ENCODE data around the gene TOGARAM2. TPM values are rescaled to one million over a fixed set of nuclear protein-coding genes. Genes with fewer than 3 reads are reported as not detected.

TOGARAM2 gene
- total and polyA plus RNA-seq, 2 of the 13 experiments (the other 11 are each of a cell fraction or from before 2014, with no cell fraction given), result under 0.01 to 0.05 TPM

DNA sequence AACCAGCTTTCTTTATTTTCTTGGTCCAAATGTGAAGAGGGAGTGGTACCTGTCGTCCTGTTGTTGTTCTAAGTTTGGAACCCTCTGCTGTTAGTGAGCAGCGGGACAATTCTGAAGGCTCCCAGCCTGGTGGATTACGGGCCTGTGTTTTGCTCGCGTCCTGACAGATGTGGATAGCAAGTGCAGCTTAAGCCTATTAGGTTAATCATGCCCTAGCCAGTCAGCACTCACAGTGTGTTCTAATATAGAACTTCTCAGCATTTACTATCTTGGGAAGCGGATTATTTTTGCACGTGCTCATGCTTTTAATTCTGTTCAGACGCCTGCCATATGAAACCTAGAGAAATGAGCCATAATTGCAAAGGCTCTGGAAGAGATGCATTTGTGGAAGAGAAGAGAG is 93.3 kb downstream of the TOGARAM2 start, which contains the start of gene PCARE:
Gene PCARE, minus strand, starts transcription at position 113 of the 400 bp plus-strand sequence. CDS start 262 bp downstream, outside the sequence.
- Histone ChIP-seq H3K9me3 (ENCODE audit: low read length) (no peaks in the 10 kb centered on the region), H3K4me2 (ENCODE audit: low read depth, low read length) (no peak within 1 kb of the TSS), H3K27me3 (ENCODE audit: control insufficient read depth in 1 of 2, insufficient read depth in 2 of 2, low read length in 2 of 2) (peaks cover 7 to 68% of the 10 kb centered on the region in 2 experiments), H3K4me1 (ENCODE audit: insufficient read depth, low read length) (no peaks in the 10 kb centered on the region), H3K9ac (ENCODE audit: insufficient read depth, low read depth, low read length) (no peak within 1 kb of the TSS), H3K36me3 (replicated peaks in 1 of 2; ENCODE audit: control insufficient read depth in 1 of 2, insufficient read depth in 2 of 2, low read length in 2 of 2) (no peaks in the 10 kb centered on the region), H3K27ac (ENCODE audit: extremely low read length, insufficient read depth, low read length) (no peak within 1 kb of the TSS), H2AFZ (ENCODE audit: low read length) (no peak within 1 kb of the TSS), H3K79me2 (ENCODE audit: insufficient read depth, low read length) (no peaks in the 10 kb centered on the region), H3K4me3 (replicated peaks in 1 of 3; ENCODE audit: insufficient read depth in 1 of 3, low read depth in 2 of 3, low read length in 3 of 3) (no peak within 1 kb of the TSS), H4K20me1 (ENCODE audit: insufficient read depth, low read length) (no peaks in the 10 kb centered on the region)
- CTCF ChIA-PET (ENCODE audit: low intra/inter-chr PET ratio, low total read pairs), result no interaction called here
- BruUV-seq (replicated peaks), result no TSS peak
- no peak for FAIRE-seq
- TF ChIP-seq SPEN (CRISPR knock-in tag; IDR thresholded peaks at IDR 0.05; ENCODE audit: low read depth) (no peak), YEATS4 (CRISPR knock-in tag; IDR thresholded peaks at IDR 0.05; ENCODE audit: borderline replicate concordance) (no peak), NR2F1 (CRISPR knock-in tag; IDR thresholded peaks at IDR 0.05) (no peak), NCOR1 (IDR thresholded peaks at IDR 0.05; ENCODE audit: borderline replicate concordance, low read length) (no peak), ZNF431 (CRISPR knock-in tag; IDR thresholded peaks at IDR 0.05; ENCODE audit: borderline replicate concordance, low read depth) (no peak), SNAI1 (CRISPR knock-in tag; IDR thresholded peaks at IDR 0.05; ENCODE audit: borderline replicate concordance) (no peak), NFYC (CRISPR knock-in tag; IDR thresholded peaks at IDR 0.05) (no peak), ELF3 (CRISPR knock-in tag; IDR thresholded peaks at IDR 0.05) (no peak)
- TF ChIP-seq, protein P1, sequence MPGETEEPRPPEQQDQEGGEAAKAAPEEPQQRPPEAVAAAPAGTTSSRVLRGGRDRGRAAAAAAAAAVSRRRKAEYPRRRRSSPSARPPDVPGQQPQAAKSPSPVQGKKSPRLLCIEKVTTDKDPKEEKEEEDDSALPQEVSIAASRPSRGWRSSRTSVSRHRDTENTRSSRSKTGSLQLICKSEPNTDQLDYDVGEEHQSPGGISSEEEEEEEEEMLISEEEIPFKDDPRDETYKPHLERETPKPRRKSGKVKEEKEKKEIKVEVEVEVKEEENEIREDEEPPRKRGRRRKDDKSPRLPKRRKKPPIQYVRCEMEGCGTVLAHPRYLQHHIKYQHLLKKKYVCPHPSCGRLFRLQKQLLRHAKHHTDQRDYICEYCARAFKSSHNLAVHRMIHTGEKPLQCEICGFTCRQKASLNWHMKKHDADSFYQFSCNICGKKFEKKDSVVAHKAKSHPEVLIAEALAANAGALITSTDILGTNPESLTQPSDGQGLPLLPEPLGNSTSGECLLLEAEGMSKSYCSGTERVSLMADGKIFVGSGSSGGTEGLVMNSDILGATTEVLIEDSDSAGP (CRISPR knock-in tag; IDR thresholded peaks at IDR 0.05; ENCODE audit: borderline replicate concordance), result no peak
- TF ChIP-seq, protein P2, sequence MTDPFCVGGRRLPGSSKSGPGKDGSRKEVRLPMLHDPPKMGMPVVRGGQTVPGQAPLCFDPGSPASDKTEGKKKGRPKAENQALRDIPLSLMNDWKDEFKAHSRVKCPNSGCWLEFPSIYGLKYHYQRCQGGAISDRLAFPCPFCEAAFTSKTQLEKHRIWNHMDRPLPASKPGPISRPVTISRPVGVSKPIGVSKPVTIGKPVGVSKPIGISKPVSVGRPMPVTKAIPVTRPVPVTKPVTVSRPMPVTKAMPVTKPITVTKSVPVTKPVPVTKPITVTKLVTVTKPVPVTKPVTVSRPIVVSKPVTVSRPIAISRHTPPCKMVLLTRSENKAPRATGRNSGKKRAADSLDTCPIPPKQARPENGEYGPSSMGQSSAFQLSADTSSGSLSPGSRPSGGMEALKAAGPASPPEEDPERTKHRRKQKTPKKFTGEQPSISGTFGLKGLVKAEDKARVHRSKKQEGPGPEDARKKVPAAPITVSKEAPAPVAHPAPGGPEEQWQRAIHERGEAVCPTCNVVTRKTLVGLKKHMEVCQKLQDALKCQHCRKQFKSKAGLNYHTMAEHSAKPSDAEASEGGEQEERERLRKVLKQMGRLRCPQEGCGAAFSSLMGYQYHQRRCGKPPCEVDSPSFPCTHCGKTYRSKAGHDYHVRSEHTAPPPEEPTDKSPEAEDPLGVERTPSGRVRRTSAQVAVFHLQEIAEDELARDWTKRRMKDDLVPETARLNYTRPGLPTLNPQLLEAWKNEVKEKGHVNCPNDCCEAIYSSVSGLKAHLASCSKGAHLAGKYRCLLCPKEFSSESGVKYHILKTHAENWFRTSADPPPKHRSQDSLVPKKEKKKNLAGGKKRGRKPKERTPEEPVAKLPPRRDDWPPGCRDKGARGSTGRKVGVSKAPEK (CRISPR knock-in tag; IDR thresholded peaks at IDR 0.05; ENCODE audit: borderline replicate concordance), result no peak
- TF ChIP-seq, protein P3, sequence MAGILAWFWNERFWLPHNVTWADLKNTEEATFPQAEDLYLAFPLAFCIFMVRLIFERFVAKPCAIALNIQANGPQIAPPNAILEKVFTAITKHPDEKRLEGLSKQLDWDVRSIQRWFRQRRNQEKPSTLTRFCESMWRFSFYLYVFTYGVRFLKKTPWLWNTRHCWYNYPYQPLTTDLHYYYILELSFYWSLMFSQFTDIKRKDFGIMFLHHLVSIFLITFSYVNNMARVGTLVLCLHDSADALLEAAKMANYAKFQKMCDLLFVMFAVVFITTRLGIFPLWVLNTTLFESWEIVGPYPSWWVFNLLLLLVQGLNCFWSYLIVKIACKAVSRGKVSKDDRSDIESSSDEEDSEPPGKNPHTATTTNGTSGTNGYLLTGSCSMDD (CRISPR knock-in tag; IDR thresholded peaks at IDR 0.05), result no peak
- POLR2A ChIA-PET, result no interaction called here
- in situ Hi-C loops (cut with HindIII; ENCODE audit: extremely low pct_ligation_motif_present, low pct_unique_long_range_greater_than_20kb) (no loop called here), intact Hi-C loops (cut with micrococcal nuclease; ENCODE audit: unreplicated experiment) (no loop called here)
- ATAC-seq, result no peak
- no peak for DNase-seq (ENCODE audit: low spot score)
- 35% methylated on average over 8 of the region's 8 CpGs for WGBS (ENCODE audit: low lambda C conversion rate)

Measured in HepG2 (cell line).